Airway epithelial cell (primary cell): ENCODE measurements around the gene RBP5. TPM values are rescaled to one million over a fixed set of nuclear protein-coding genes. Genes with fewer than 3 reads are reported as not detected.

ENCODE experiments used
- total RNA-seq: library from RNA; depleted of rRNA; stranded (reverse); fragments of >200 nt; gene quantifications from 2 replicates; pipeline ENCODE4 v1.2.3, GENCODE V29; 2015

RBP5 gene, protein sequence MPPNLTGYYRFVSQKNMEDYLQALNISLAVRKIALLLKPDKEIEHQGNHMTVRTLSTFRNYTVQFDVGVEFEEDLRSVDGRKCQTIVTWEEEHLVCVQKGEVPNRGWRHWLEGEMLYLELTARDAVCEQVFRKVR
- not detected in 2 replicates for total RNA-seq

DNA sequence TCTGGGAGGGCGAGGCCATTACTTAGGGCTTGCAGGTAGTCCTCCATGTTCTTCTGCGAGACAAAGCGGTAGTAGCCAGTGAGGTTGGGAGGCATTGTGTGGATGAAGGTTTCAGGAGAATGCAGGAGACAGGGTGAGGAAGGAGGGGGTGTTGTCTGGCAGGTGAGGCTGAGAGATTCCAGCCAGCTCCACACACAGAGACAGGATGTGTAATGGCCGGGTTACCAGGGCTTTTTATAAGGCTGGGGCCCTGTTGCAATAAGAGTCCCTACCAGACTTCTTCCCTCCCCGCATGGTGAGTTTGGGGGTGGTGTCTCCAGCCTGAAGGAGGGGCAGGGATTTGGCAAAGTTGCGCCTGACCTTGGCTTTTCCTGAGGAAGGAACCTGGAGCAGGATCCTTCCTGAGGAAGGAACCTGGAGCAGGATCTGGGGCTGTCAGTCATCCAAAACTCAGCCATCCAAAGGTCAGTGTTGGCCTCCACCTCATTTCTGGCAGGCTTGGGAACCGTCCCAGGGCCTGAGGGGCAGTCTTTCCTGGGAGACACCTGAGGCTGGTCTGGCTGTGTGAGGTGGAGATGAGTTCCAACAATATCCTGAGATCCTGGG, at the start of gene RBP5:
TSS of gene RBP5 (minus strand) at position 209 of the 606 bp plus-strand sequence. CDS start at position 95, 114 bp downstream.

DNA sequence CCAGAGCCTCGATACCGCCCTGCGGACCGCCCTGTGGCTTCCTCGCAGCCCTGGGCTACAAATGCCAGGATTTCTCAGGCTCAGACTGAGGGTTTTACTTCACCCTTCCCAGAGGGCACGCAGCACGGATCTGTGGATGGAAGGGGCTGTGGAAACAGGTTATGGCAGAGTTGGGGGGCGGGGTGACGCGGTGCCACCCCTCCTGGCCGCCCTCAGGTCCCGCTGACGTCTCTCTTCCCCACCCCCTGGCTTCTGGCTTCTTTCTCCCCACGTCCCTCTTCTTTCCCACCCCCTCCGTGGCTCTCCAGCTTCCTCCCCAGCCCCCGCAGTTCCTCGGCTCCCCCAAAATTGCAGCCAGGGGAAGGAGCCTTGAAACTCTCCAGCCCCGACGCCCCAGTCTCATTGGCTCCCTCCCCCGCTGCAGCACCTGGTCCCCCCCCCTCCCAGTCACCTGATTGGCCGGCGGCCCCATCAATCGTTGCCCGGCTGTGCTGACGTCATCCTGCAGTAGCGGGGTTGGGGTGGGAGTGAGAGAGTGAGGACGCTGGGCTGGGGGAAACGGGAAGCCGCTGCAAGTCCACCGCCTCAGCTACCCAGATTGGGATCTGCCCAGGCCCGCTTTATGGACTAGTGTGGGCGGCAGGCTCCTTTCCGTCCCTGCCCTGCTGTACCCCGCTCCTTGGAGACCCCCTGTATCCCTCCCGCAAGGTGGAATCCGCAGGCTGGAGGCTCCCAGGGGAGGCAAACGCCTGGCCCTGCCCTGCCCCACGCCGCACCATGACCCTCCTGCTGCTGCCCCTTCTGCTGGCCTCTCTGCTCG, 1.4 kb upstream of the RBP5 start, which contains the start of gene CLSTN3:
TSS of gene CLSTN3 (plus strand) at position 500 of the 820 bp plus-strand sequence. CDS start at position 778, 278 bp downstream.

DNA sequence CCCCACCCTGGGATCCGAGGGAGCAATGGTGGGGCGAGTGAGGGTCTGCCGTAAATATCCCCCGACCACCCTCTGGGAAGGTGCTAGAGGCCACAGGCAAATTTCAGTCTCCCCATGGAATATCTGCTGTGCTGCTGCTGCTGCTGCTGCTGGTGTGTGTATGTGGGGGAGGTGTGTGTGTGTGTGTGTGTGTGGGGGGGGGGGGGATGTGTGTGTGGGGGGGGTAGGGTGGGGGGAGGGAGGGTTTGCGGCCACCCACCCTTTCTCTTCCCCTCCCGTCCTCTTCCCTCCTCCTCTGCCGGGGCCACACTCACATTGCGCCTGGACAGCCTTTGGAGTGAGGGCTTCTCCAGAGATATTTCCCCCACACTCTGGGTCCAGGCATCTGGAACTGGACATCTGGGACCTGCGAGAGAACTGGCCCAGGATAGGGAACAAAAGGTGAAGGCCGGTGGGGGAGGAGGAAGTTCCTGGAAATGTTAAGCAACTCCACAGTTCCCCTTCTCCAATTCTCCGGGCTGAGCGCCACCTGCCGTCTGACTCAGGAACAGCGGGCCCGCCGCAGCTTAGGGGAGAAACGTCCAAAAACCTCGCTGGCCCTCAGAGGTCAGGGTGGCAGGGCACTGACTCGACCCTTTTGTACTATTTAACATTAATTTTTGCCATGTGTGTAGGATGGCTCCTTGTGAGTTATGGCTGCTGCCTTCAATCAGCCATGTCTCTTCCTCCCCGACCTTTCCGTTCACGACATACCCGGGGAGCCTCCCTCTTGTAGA, 19.7 kb downstream of the RBP5 start, which contains the start of gene C1RL:
TSS of gene C1RL (minus strand) at position 419 of the 776 bp plus-strand sequence. CDS start at position 385, 34 bp downstream.

DNA sequence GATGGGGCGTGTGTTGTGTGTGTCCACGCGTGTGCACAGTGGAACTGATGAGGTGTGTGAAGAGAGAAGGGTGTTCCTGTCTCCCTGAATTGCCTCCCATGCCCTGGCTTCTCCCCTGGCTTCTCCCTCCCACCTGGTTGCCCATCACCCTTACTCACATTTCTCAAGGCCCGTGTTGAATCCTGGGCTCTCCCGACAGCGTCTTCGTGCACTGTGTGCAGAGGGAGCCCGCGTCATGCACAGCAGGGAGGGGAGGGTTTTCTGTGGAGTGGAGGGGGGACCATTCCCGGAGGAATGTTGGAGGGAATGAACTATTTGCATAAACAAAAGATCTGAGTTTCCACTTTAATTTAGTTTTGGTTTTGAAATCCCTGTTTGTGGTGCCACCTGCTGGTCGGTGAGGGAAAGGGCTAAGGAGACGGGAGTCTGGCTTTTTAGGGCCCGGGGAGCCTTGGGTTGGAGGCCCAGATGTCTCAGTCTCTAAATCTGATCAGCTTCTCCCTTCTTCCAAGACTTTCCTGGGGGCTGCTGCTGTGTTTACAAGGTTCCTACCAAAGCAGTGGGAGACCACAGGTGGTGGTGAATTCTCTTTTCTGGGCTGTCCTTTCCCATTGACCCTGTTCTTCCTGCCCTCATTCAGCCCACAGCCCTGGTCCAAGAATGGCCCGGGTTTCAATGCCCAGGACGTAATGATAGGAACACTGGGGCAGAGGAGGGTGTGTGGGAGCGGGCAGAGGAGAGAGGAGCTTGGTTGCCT, 36.3 kb downstream of the RBP5 start, which contains the start of gene C1R:
TSS of gene C1R (minus strand) at position 217 of the 757 bp plus-strand sequence. CDS start at position 160, 57 bp downstream.

Other genes starting within 250 kb of the RBP5 start
- 5.9 and 8.9 TPM in 2 replicates for gene LRRC23, start 224.1 kb downstream of the RBP5 start, total RNA-seq
- gene ENO2, start 214.3 kb downstream of the RBP5 start, total RNA-seq, result 8.0 and 11.1 TPM in 2 replicates
- 13.0 and 21.7 TPM in 2 replicates for gene ATN1, start 200.9 kb downstream of the RBP5 start, total RNA-seq
- gene RNU7-1, start 185.1 kb downstream of the RBP5 start, total RNA-seq, result not detected in 2 replicates
- gene C12orf57, start 184.9 kb downstream of the RBP5 start, total RNA-seq, result 103 and 166 TPM in 2 replicates
- 17.7 and 21.0 TPM in 2 replicates for gene PTPN6, start 177.5 kb downstream of the RBP5 start, total RNA-seq
- 217 and 322 TPM in 2 replicates for gene PHB2, start 158.2 kb downstream of the RBP5 start, total RNA-seq
- 95.7 and 103 TPM in 2 replicates for gene EMG1, start 158.0 kb downstream of the RBP5 start, total RNA-seq
- gene LPCAT3, start 110.4 kb downstream of the RBP5 start, total RNA-seq, result 25.0 and 39.4 TPM in 2 replicates
- 1.6 and 2.1 TPM in 2 replicates for gene C1S, start 68.2 kb downstream of the RBP5 start, total RNA-seq
- 8.7 and 8.8 TPM in 2 replicates for gene C1R, start 36.4 kb downstream of the RBP5 start, total RNA-seq
- 16.6 and 25.3 TPM in 2 replicates for gene C1RL, start 19.7 kb downstream of the RBP5 start, total RNA-seq
- gene CLSTN3, start 1.5 kb upstream of the RBP5 start, total RNA-seq, result 13.5 and 19.3 TPM in 2 replicates
- gene PEX5, start 60.8 kb upstream of the RBP5 start, total RNA-seq, result 16.2 and 25.7 TPM in 2 replicates
- not detected in 2 replicates for gene ACSM4, start 175.2 kb upstream of the RBP5 start, total RNA-seq